K562 (cell line): ENCODE data around the gene DUSP28. TPM values are rescaled to one million over a fixed set of nuclear protein-coding genes. Genes with fewer than 3 reads are reported as not detected.

ENCODE experiments used
- E2F5 ChIP-seq: sonication (generic); formaldehyde crosslinking; IDR thresholded peaks from 2 replicates; pipeline ENCODE4 v1.8.0; 2022; ENCODE audit warnings: mild to moderate bottlenecking, missing genetic modification reagents
- EGR1 ChIP-seq: fragments of 450-650 bp; conservative IDR thresholded peaks from 2 replicates; pipeline ENCODE4 v1.6.1; 2017; ENCODE audit warnings: mild to moderate bottlenecking
- FOS ChIP-seq: IDR thresholded peaks from 3 replicates; pipeline ENCODE4 v1.6.1; 2011; ENCODE audit not compliant: insufficient read length; ENCODE audit errors: extremely low read depth
- FOSL1 ChIP-seq: fragments of 200-800 bp; sonication (Bioruptor generic); conservative IDR thresholded peaks from 2 replicates; pipeline ENCODE4 v1.6.1; 2016; ENCODE audit warnings: missing genetic modification characterization, missing compliant biosample characterization
- GTF2F1 ChIP-seq: IDR thresholded peaks from 2 replicates; pipeline ENCODE4 v1.6.1; 2011; ENCODE audit warnings: low read depth, low read length, improper control_type of control experiment
- ILK ChIP-seq: fragments of 450-650 bp; IDR thresholded peaks from 2 replicates; pipeline ENCODE4 v1.6.1; 2016; ENCODE audit warnings: missing genetic modification characterization, low read depth, mild to moderate bottlenecking, missing compliant biosample characterization, moderate library complexity, borderline replicate concordance
- IRF2 ChIP-seq: sonication (generic); formaldehyde crosslinking; IDR thresholded peaks from 2 replicates; pipeline ENCODE4 v1.8.1; 2022; ENCODE audit warnings: mild to moderate bottlenecking, missing genetic modification reagents
- JUNB ChIP-seq: fragments of 450-650 bp; formaldehyde crosslinking; conservative IDR thresholded peaks from 2 replicates; pipeline ENCODE4 v1.4.0; 2020; ENCODE audit warnings: mild to moderate bottlenecking
- LEF1 ChIP-seq: fragments of 450-650 bp; IDR thresholded peaks from 2 replicates; pipeline ENCODE4 v1.6.1; 2016; ENCODE audit warnings: mild to moderate bottlenecking
- NFXL1 ChIP-seq: fragments of 450-650 bp; formaldehyde crosslinking; IDR thresholded peaks from 2 replicates; pipeline ENCODE4 v1.4.0; 2021; ENCODE audit warnings: mild to moderate bottlenecking
- RB1 ChIP-seq: fragments of 450-650 bp; IDR thresholded peaks from 2 replicates; pipeline ENCODE4 v1.6.1; 2017; ENCODE audit warnings: low read depth, mild to moderate bottlenecking
- STAG1 ChIP-seq: sonication (generic); formaldehyde crosslinking; IDR thresholded peaks from 2 replicates; pipeline ENCODE4 v1.5.0; 2020; ENCODE audit warnings: missing genetic modification reagents, borderline replicate concordance
- TAF15 ChIP-seq: fragments of 200-400 bp; formaldehyde crosslinking; IDR thresholded peaks from 2 replicates; pipeline ENCODE4 v1.6.1; 2017; ENCODE audit warnings: mild to moderate bottlenecking, low read depth, low read length, moderate library complexity
- TOE1 ChIP-seq, 2 experiments: fragments of 450-650 bp in 1 of 2; sonication (generic) in 1 of 2; formaldehyde crosslinking in 1 of 2; IDR thresholded peaks; 2 replicates each; pipeline versions ENCODE4 v1.7.1 to v1.8.0; 2016 to 2022; ENCODE audit warnings: borderline replicate concordance in 2 of 2, mild to moderate bottlenecking in 2 of 2, antibody characterized with exemption in 1 of 2, inconsistent platforms in 1 of 2, low read depth in 1 of 2, missing genetic modification reagents in 1 of 2, moderate library complexity in 1 of 2
- USF1 ChIP-seq: sonication (generic); formaldehyde crosslinking; IDR thresholded peaks from 2 replicates; pipeline ENCODE4 v1.9.0; 2022; ENCODE audit warnings: mild to moderate bottlenecking, missing genetic modification reagents
- ZBED1 ChIP-seq: IDR thresholded peaks from 2 replicates; pipeline ENCODE4 v1.6.1; 2014
- ZFX ChIP-seq: sonication (generic); formaldehyde crosslinking; IDR thresholded peaks from 2 replicates; pipeline ENCODE4 v1.8.0; 2022; ENCODE audit warnings: mild to moderate bottlenecking, missing genetic modification reagents, moderate library complexity
- ZNF253 ChIP-seq: fragments of 250-450 bp; sonication (Bioruptor Pico); conservative IDR thresholded peaks from 2 replicates; pipeline ENCODE4 v1.6.1; 2021; ENCODE audit warnings: mild to moderate bottlenecking
- ZNF551 ChIP-seq: fragments of 250-450 bp; sonication (Bioruptor Pico); IDR thresholded peaks from 2 replicates; pipeline ENCODE4 v1.5.0; 2021; ENCODE audit warnings: mild to moderate bottlenecking, moderate library complexity
- ZNF79 ChIP-seq: fragments of 250-450 bp; sonication (Bioruptor Pico); IDR thresholded peaks from 2 replicates; pipeline ENCODE4 v1.4.0; 2020; ENCODE audit warnings: low read depth, mild to moderate bottlenecking, moderate library complexity
- polyA plus RNA-seq, 8 experiments: library from polyadenylated mRNA; depleted of rRNA in 4 of 8; stranded (reverse) in 5 of 8; unstranded in 3 of 8; fragments of >200 nt; fragmentation: Nextera tagmentation in 2 of 8; fragmentation: Illumina TruSeq in 1 of 8; extraction: Ambion mirVana in 2 of 8; extraction: Trizol in 1 of 8; gene quantifications; 2 replicates each; pipeline versions ENCODE4 v1.2.1 to v1.2.3, GENCODE V29; 2011 to 2014; ENCODE audit warnings: inconsistent platforms in 1 of 8, missing spikeins in 1 of 8
- total RNA-seq, 7 experiments: library from RNA; depleted of rRNA in 6 of 7; stranded (reverse); fragments of >200 nt in 6 of 7; fragmentation: Illumina TruSeq in 2 of 7; extraction: Trizol in 2 of 7; gene quantifications; 2 replicates each; pipeline versions ENCODE4 v1.2.1 to v1.2.3, GENCODE V29; 2011 to 2021; ENCODE audit warnings: low replicate concordance in 1 of 7
- TF ChIP-seq, protein P1 (sequence below): sonication (generic); formaldehyde crosslinking; IDR thresholded peaks from 2 replicates; pipeline ENCODE4 v1.8.0; 2023; ENCODE audit warnings: missing genetic modification reagents, mild to moderate bottlenecking, borderline replicate concordance

Gene DUSP28
- total and polyA plus RNA-seq, 9 of the 15 experiments (the other 6 are each of a cell fraction or from before 2014, with no cell fraction given) = 2.8 to 8.1 (median 4.2) TPM

DNA sequence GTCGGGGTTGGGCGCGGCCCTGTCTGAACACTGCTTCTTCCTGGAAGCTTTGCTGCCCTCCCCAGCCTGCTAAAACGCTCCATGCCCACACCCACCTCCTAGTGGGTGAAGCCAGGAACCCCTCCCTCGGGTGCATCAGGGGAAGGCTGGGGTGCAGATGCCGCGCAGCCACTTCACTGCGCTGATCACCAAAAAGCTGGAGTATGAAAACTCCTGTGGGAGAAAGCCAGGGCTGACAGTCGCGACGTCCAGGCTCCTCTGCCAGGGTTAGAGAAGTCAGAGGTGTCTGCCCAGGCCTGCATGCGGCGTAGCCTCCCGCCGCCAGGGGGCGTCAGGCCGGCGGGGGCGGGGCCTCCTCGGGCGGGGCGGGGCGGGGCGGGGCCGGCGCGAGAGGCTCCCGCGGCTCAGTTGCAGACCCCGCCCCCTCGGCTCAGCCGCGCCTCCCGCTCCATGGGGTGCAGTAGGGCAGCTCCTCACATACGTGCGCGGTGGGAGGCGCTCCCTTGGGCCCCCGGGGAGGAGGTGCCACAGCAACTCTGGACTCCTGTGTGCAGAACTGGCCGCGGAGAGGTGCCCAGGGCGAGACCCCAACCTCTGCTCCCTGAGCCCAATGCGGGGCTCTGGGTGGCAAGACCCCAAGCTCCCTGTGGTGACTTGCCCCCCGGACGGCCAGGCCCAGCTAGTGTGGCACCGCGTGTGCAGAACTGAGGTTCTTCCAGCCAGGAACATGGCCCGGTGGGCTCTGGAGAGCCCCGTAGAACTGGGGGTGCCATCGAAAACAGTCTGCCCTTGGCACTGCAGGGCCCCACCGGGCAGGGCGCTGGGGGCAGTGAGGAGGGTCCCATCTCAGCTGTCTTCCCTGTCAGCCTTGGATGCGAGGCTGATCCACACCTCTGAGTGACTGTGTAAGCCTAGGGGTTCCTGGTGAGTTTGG lies 6.3 kb downstream of the DUSP28 start (continued):
- TF ChIP-seq EGR1 (no peak), USF1 (CRISPR knock-in tag) (no peak), IRF2 (no peak), RB1 (no peak), JUNB (CRISPR knock-in tag) (no peak), STAG1 (CRISPR knock-in tag) (no peak), FOSL1 (tag) (no peak), TAF15 (no peak), E2F5 (CRISPR knock-in tag) (no peak), ZNF79 (CRISPR knock-in tag) (no peak), FOS (no peak), ZBED1 (no peak), GTF2F1 (no peak), ZNF551 (CRISPR knock-in tag) (no peak), NFXL1 (CRISPR knock-in tag) (no peak), ZNF253 (CRISPR knock-in tag) (no peak), TOE1 (IDR thresholded peaks at IDR 0.05; ENCODE audit: borderline replicate concordance) (no peak), TOE1 (CRISPR knock-in tag; IDR thresholded peaks at IDR 0.05; ENCODE audit: borderline replicate concordance, low read depth) (no peak), ZFX (CRISPR knock-in tag) (peak; percentile 63), ILK (tag) (no peak), LEF1 (no peak)
- TF ChIP-seq, protein P1, sequence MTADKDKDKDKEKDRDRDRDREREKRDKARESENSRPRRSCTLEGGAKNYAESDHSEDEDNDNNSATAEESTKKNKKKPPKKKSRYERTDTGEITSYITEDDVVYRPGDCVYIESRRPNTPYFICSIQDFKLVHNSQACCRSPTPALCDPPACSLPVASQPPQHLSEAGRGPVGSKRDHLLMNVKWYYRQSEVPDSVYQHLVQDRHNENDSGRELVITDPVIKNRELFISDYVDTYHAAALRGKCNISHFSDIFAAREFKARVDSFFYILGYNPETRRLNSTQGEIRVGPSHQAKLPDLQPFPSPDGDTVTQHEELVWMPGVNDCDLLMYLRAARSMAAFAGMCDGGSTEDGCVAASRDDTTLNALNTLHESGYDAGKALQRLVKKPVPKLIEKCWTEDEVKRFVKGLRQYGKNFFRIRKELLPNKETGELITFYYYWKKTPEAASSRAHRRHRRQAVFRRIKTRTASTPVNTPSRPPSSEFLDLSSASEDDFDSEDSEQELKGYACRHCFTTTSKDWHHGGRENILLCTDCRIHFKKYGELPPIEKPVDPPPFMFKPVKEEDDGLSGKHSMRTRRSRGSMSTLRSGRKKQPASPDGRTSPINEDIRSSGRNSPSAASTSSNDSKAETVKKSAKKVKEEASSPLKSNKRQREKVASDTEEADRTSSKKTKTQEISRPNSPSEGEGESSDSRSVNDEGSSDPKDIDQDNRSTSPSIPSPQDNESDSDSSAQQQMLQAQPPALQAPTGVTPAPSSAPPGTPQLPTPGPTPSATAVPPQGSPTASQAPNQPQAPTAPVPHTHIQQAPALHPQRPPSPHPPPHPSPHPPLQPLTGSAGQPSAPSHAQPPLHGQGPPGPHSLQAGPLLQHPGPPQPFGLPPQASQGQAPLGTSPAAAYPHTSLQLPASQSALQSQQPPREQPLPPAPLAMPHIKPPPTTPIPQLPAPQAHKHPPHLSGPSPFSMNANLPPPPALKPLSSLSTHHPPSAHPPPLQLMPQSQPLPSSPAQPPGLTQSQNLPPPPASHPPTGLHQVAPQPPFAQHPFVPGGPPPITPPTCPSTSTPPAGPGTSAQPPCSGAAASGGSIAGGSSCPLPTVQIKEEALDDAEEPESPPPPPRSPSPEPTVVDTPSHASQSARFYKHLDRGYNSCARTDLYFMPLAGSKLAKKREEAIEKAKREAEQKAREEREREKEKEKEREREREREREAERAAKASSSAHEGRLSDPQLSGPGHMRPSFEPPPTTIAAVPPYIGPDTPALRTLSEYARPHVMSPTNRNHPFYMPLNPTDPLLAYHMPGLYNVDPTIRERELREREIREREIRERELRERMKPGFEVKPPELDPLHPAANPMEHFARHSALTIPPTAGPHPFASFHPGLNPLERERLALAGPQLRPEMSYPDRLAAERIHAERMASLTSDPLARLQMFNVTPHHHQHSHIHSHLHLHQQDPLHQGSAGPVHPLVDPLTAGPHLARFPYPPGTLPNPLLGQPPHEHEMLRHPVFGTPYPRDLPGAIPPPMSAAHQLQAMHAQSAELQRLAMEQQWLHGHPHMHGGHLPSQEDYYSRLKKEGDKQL (CRISPR knock-in tag) = no peak
